HepG2 (cell line): ENCODE measurements around the gene TFE3. TPM values are rescaled to one million over a fixed set of nuclear protein-coding genes. Genes with fewer than 3 reads are reported as not detected.

Experiments
- CENPX ChIP-seq: sonication (generic); formaldehyde crosslinking; IDR thresholded peaks from 2 replicates; pipeline ENCODE4 v1.9.0; 2021; ENCODE audit warnings: mild to moderate bottlenecking, missing genetic modification reagents, moderate library complexity
- FOXA3 ChIP-seq: IDR thresholded peaks from 2 replicates; pipeline ENCODE4 v1.6.1; 2016; ENCODE audit warnings: missing genetic modification reagents, missing compliant biosample characterization
- HDAC6 ChIP-seq: fragments of 200-600 bp; sonication (generic); IDR thresholded peaks from 2 replicates; pipeline ENCODE4 v1.7.0; 2017; ENCODE audit warnings: mild to moderate bottlenecking, antibody characterized with exemption, low read length, low read depth
- KLF16 ChIP-seq, 2 experiments: sonication (generic) in 1 of 2; formaldehyde crosslinking in 1 of 2; IDR thresholded peaks; 2 replicates each; pipeline versions ENCODE4 v1.6.1 to v1.8.0; 2016 to 2023; ENCODE audit warnings: missing genetic modification reagents in 2 of 2, missing compliant biosample characterization in 1 of 2
- MBD4 ChIP-seq: IDR thresholded peaks from 2 replicates; pipeline ENCODE4 v1.6.1; 2012; ENCODE audit warnings: low read length, inconsistent platforms, borderline replicate concordance
- NRL ChIP-seq: sonication (generic); formaldehyde crosslinking; IDR thresholded peaks from 2 replicates; pipeline ENCODE4 v1.5.0; 2020; ENCODE audit warnings: missing genetic modification reagents, mild to moderate bottlenecking, moderate library complexity, borderline replicate concordance
- RBFOX2 ChIP-seq: fragments of 200-400 bp; formaldehyde crosslinking; IDR thresholded peaks from 2 replicates; pipeline ENCODE4 v1.6.1; 2017; ENCODE audit warnings: low read depth, mild to moderate bottlenecking, low read length
- RFXAP ChIP-seq: sonication (generic); formaldehyde crosslinking; IDR thresholded peaks from 2 replicates; pipeline ENCODE4 v1.4.0; 2020; ENCODE audit warnings: missing genetic modification reagents, borderline replicate concordance
- SNAPC2 ChIP-seq: sonication (generic); formaldehyde crosslinking; IDR thresholded peaks from 2 replicates; pipeline ENCODE4 v1.8.1; 2022; ENCODE audit warnings: mild to moderate bottlenecking, missing genetic modification reagents
- ZNF251 ChIP-seq: sonication (generic); formaldehyde crosslinking; IDR thresholded peaks from 2 replicates; pipeline ENCODE4 v1.9.0; 2021; ENCODE audit warnings: mild to moderate bottlenecking, missing genetic modification reagents
- ZNF350 ChIP-seq: sonication (generic); formaldehyde crosslinking; IDR thresholded peaks from 2 replicates; pipeline ENCODE4 v1.4.0; 2020; ENCODE audit warnings: mild to moderate bottlenecking, low read depth, missing genetic modification reagents, borderline replicate concordance
- ZNF615 ChIP-seq: sonication (generic); formaldehyde crosslinking; IDR thresholded peaks from 2 replicates; pipeline ENCODE4 v1.5.0; 2020; ENCODE audit warnings: mild to moderate bottlenecking, missing genetic modification reagents, borderline replicate concordance
- ZNF777 ChIP-seq: sonication (generic); formaldehyde crosslinking; IDR thresholded peaks from 2 replicates; pipeline ENCODE4 v1.4.0; 2020; ENCODE audit warnings: missing genetic modification reagents
- ZNF780A ChIP-seq: sonication (generic); formaldehyde crosslinking; IDR thresholded peaks from 2 replicates; pipeline ENCODE4 v1.8.0; 2022; ENCODE audit warnings: mild to moderate bottlenecking, missing genetic modification reagents, moderate library complexity
- polyA plus RNA-seq, 8 experiments: library from polyadenylated mRNA; depleted of rRNA in 3 of 8; stranded (reverse) in 7 of 8; unstranded in 1 of 8; fragments of >200 nt; fragmentation: Illumina TruSeq in 4 of 8; extraction: Trizol in 4 of 8; gene quantifications; 2 replicates each; pipeline versions ENCODE4 v1.2.1 to v1.2.3, GENCODE V29; 2011 to 2016; ENCODE audit warnings: low read depth in 4 of 8, missing spikeins in 1 of 8, mixed read lengths in 1 of 8; ENCODE audit not compliant: insufficient read depth in 1 of 8
- total RNA-seq, 5 experiments: library from RNA; depleted of rRNA; stranded (reverse); fragments of >200 nt; fragmentation: Illumina TruSeq; extraction: Trizol; gene quantifications; 2 replicates each; pipeline ENCODE4 v1.2.3, GENCODE V29; 2016; ENCODE audit warnings: low read depth in 1 of 5
- TF ChIP-seq, protein P1 (sequence below): sonication (generic); formaldehyde crosslinking; IDR thresholded peaks from 2 replicates; pipeline ENCODE4 v1.9.0; 2022; ENCODE audit warnings: missing genetic modification reagents, mild to moderate bottlenecking, borderline replicate concordance
- TF ChIP-seq, protein P2 (sequence below), 2 experiments: sonication (generic) in 1 of 2; formaldehyde crosslinking in 1 of 2; IDR thresholded peaks; 2 replicates each; pipeline versions ENCODE4 v1.5.1 to v1.6.1; 2011 to 2020; ENCODE audit warnings: borderline replicate concordance in 1 of 2, low read depth in 1 of 2, low read length in 1 of 2, mild to moderate bottlenecking in 1 of 2, missing genetic modification reagents in 1 of 2, moderate library complexity in 1 of 2
- TF ChIP-seq, protein P3 (sequence below): sonication (generic); formaldehyde crosslinking; IDR thresholded peaks from 2 replicates; pipeline ENCODE4 v1.9.0; 2021; ENCODE audit warnings: missing genetic modification reagents, mild to moderate bottlenecking, borderline replicate concordance
- TF ChIP-seq, protein P4 (sequence below): sonication (generic); formaldehyde crosslinking; IDR thresholded peaks from 2 replicates; pipeline ENCODE4 v1.4.0; 2020; ENCODE audit warnings: missing genetic modification reagents, mild to moderate bottlenecking, borderline replicate concordance

The TFE3 gene
- total and polyA plus RNA-seq, 2 of the 13 experiments (the other 11 are each of a cell fraction or from before 2014, with no cell fraction given), result 8.3 to 12.3 TPM

DNA sequence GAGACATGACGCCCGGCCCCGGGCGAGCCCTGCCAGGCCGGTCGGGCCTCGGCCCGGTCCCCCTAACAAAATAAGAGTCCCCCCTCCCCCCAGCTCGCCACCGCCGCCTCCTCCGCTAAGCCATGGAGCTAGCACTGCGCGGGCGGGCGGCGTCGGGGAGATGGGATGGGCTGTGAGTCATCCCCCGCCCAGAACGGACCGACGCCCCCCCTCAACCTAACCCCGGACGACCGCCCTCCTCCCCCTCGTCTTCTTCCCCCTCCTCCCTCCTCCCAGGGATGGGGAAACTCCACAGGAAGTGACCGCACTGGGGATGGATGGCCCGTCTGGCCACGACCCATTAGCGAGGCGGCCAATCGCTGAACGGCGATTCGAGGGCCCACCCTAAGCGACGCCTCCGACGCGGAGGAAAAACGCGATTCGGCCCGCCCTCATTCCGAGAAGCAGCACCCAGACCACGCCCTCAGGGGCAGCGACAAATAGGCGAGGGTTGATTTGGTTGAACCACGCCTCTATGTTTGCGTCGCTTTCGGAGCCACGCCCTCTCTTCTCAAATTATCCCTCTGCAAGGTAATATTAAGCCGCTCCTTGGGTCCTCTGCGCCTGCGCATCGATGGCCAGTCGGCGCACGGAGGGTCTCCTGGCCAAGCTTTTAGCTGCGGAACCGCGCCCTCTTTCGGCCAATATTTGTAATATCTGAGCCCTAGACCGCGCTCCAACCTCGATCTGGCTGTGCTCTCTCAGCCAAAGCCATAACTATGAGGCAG lies at the start of gene TFE3 (continued):
- TF ChIP-seq NRL (CRISPR knock-in tag) (no peak), ZNF615 (CRISPR knock-in tag) (no peak), CENPX (CRISPR knock-in tag) (no peak), ZNF251 (no peak), FOXA3 (0 out of 2 replicates have a peak, but pooled peaks have one; percentile 15), SNAPC2 (CRISPR knock-in tag) (0 out of 2 replicates have a peak, but pooled peaks have one; percentile 35), KLF16 (CRISPR knock-in tag; IDR thresholded peaks at IDR 0.05) (no peak), RFXAP (CRISPR knock-in tag) (no peak), ZNF780A (CRISPR knock-in tag) (no peak), ZNF350 (no peak), ZNF777 (CRISPR knock-in tag) (0 out of 2 replicates have a peak, but pooled peaks have one; percentile 31), RBFOX2 (peak; percentile 72; the same call in 1 of the 2 replicates), MBD4 (no peak), HDAC6 (no peak)
- TF ChIP-seq, protein P1, sequence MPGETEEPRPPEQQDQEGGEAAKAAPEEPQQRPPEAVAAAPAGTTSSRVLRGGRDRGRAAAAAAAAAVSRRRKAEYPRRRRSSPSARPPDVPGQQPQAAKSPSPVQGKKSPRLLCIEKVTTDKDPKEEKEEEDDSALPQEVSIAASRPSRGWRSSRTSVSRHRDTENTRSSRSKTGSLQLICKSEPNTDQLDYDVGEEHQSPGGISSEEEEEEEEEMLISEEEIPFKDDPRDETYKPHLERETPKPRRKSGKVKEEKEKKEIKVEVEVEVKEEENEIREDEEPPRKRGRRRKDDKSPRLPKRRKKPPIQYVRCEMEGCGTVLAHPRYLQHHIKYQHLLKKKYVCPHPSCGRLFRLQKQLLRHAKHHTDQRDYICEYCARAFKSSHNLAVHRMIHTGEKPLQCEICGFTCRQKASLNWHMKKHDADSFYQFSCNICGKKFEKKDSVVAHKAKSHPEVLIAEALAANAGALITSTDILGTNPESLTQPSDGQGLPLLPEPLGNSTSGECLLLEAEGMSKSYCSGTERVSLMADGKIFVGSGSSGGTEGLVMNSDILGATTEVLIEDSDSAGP (CRISPR knock-in tag), result 0 out of 2 replicates have a peak, but pooled peaks have one; percentile 19
- TF ChIP-seq, protein P2, sequence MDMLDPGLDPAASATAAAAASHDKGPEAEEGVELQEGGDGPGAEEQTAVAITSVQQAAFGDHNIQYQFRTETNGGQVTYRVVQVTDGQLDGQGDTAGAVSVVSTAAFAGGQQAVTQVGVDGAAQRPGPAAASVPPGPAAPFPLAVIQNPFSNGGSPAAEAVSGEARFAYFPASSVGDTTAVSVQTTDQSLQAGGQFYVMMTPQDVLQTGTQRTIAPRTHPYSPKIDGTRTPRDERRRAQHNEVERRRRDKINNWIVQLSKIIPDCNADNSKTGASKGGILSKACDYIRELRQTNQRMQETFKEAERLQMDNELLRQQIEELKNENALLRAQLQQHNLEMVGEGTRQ (IDR thresholded peaks at IDR 0.05; ENCODE audit: low read depth, low read length), result no peak
- TF ChIP-seq, protein P2 (CRISPR knock-in tag; IDR thresholded peaks at IDR 0.05; ENCODE audit: borderline replicate concordance), result no peak
- TF ChIP-seq, protein P3, sequence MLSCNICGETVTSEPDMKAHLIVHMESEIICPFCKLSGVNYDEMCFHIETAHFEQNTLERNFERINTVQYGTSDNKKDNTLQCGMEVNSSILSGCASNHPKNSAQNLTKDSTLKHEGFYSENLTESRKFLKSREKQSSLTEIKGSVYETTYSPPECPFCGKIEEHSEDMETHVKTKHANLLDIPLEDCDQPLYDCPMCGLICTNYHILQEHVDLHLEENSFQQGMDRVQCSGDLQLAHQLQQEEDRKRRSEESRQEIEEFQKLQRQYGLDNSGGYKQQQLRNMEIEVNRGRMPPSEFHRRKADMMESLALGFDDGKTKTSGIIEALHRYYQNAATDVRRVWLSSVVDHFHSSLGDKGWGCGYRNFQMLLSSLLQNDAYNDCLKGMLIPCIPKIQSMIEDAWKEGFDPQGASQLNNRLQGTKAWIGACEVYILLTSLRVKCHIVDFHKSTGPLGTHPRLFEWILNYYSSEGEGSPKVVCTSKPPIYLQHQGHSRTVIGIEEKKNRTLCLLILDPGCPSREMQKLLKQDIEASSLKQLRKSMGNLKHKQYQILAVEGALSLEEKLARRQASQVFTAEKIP (CRISPR knock-in tag), result no peak
- TF ChIP-seq, protein P4, sequence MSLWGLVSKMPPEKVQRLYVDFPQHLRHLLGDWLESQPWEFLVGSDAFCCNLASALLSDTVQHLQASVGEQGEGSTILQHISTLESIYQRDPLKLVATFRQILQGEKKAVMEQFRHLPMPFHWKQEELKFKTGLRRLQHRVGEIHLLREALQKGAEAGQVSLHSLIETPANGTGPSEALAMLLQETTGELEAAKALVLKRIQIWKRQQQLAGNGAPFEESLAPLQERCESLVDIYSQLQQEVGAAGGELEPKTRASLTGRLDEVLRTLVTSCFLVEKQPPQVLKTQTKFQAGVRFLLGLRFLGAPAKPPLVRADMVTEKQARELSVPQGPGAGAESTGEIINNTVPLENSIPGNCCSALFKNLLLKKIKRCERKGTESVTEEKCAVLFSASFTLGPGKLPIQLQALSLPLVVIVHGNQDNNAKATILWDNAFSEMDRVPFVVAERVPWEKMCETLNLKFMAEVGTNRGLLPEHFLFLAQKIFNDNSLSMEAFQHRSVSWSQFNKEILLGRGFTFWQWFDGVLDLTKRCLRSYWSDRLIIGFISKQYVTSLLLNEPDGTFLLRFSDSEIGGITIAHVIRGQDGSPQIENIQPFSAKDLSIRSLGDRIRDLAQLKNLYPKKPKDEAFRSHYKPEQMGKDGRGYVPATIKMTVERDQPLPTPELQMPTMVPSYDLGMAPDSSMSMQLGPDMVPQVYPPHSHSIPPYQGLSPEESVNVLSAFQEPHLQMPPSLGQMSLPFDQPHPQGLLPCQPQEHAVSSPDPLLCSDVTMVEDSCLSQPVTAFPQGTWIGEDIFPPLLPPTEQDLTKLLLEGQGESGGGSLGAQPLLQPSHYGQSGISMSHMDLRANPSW (CRISPR knock-in tag), result no peak
